D721Med (cell line): Measurements from ENCODE around the gene ZNF860.

Source experiments
- DNase-seq: peaks from one replicate; pipeline ENCODE4 v3.0.0; 2011; ENCODE audit warnings: low spot score; ENCODE audit not compliant: insufficient read length
- FAIRE-seq: peaks from 2 replicates; lab custom pipeline; 2011; peaks lifted over from hg19 to GRCh38; lab: Jason Lieb, UNC
- CTCF ChIP-seq: IDR thresholded peaks from 2 replicates; pipeline ENCODE4 v1.5.1; 2012; ENCODE audit warnings: mild to moderate bottlenecking, control low read depth; ENCODE audit not compliant: insufficient read depth; ENCODE audit errors: missing control alignments

ZNF860 gene

GRCh38 chr3:31960793-31961431 lies 20.6 kb upstream of the ZNF860 start:
- FAIRE-seq (no peak), DNase-seq (no peak)
- TF ChIP-seq CTCF, result no peak

DNA sequence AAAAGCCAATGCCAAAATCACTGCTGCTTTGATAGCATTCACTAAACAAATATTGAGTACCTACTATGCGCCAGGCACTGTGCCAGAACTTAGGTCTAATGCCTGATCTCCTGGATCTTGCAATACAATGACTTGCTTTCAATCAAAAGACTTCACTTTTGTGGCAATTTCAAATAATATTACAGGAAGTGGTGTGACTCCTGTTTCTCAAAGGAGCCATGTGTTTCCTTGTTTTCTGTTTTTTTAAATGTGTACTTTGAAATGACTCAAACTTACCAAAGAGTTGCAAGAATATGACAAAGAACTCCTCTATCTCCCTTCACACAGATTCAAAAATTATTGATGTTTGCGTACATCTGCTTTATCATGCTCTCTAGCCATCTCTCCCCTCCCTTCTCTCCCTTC lies 18.7 kb upstream of the ZNF860 start:
- FAIRE-seq (no peak), DNase-seq (no peak)
- TF ChIP-seq CTCF, result no peak

- DNase-seq (no peak), FAIRE-seq (no peak)
- no peak for TF ChIP-seq CTCF
Measured at GRCh38 chr3:31966978-31967591, 14.5 kb upstream of the ZNF860 start.

GRCh38 chr3:31967592-31967991 lies 14.0 kb upstream of the ZNF860 start:
- FAIRE-seq (no peak), DNase-seq (no peak)
- TF ChIP-seq CTCF, result no peak

- no peak for TF ChIP-seq CTCF
- no peak for FAIRE-seq
- no peak for DNase-seq
Measured at GRCh38 chr3:31968369-31968926, 13.1 kb upstream of the ZNF860 start.

DNA sequence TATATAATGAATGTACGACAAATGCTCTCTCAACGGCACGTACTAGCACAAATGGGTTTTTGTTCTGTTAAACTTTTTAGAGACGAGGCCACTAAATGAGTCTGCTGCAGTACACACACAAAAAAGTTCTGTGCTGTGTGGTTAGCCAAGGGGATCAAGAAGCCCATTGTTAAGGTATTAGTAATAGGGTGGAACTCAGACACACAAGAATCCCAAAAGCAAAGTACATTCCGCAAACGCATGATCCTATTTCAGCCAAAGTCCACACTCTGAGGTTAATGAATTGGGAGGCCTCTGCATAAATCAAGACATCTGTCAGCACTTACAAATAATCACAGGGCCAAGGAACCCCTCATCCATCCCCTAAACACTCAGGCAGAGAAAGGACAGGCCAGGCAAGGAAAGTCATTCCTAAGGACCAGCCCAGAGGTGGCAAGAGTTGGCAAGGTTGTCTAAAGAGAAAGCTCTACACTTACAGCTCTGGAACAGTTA lies 12.6 kb upstream of the ZNF860 start:
- no peak for FAIRE-seq
- TF ChIP-seq CTCF, result no peak
- DNase-seq, result no peak

GRCh38 chr3:31971607-31972006 lies 9.9 kb upstream of the ZNF860 start:
- no peak for DNase-seq
- no peak for TF ChIP-seq CTCF
- no peak for FAIRE-seq
